Astrocyte (in vitro differentiated cells and primary cell): ENCODE results near the gene DLX3. TPM values are rescaled to one million over a fixed set of nuclear protein-coding genes. Genes with fewer than 3 reads are reported as not detected.

ENCODE experiments used
- DNase-seq: peaks from one replicate; pipeline ENCODE4 v3.0.0-alpha.2; 2010; ENCODE audit warnings: low read depth
- FAIRE-seq: peaks from 2 replicates; lab custom pipeline; 2011; peaks lifted over from hg19 to GRCh38; lab: Jason Lieb, UNC
- H2AFZ ChIP-seq: 2 replicates; pipeline ENCODE4 v1.6.0; 2012; ENCODE audit warnings: low read depth, low read length, inconsistent platforms
- H3K27ac ChIP-seq: 2 replicates; pipeline ENCODE4 v1.5.1; 2011; ENCODE audit warnings: low read depth, low read length, inconsistent platforms
- H3K27me3 ChIP-seq: 2 replicates; pipeline ENCODE4 v1.6.0; 2011; ENCODE audit warnings: low read length, inconsistent platforms; ENCODE audit not compliant: insufficient read depth
- H3K36me3 ChIP-seq: 2 replicates; pipeline ENCODE4 v1.5.1; 2011; ENCODE audit warnings: low read length, inconsistent platforms; ENCODE audit not compliant: insufficient read depth
- H3K4me1 ChIP-seq: 2 replicates; pipeline ENCODE4 v1.5.1; 2011; ENCODE audit warnings: low read length, inconsistent platforms; ENCODE audit not compliant: insufficient read depth
- H3K4me2 ChIP-seq: 2 replicates; pipeline ENCODE4 v1.6.0; 2012; ENCODE audit warnings: low read length, inconsistent platforms
- H3K4me3 ChIP-seq: 2 replicates; pipeline ENCODE4 v1.5.1; 2011; ENCODE audit warnings: low read depth, mild to moderate bottlenecking, low read length, inconsistent platforms; ENCODE audit not compliant: insufficient read depth
- H3K79me2 ChIP-seq: 2 replicates; pipeline ENCODE4 v1.6.0; 2012; ENCODE audit warnings: mild to moderate bottlenecking, low read length, inconsistent platforms; ENCODE audit not compliant: insufficient read depth
- H3K9ac ChIP-seq: 2 replicates; pipeline ENCODE4 v1.6.0; 2012; ENCODE audit warnings: mild to moderate bottlenecking, low read length, inconsistent platforms
- H3K9me3 ChIP-seq: 2 replicates; pipeline ENCODE4 v1.5.1; 2012; ENCODE audit warnings: low read depth, mild to moderate bottlenecking, low read length, inconsistent platforms; ENCODE audit not compliant: insufficient read depth
- H4K20me1 ChIP-seq: 2 replicates; pipeline ENCODE4 v1.6.0; 2012; ENCODE audit warnings: low read length, inconsistent platforms; ENCODE audit not compliant: insufficient read depth
- H3K27ac Mint-ChIP-seq: one replicate; pipeline ENCODE4 v1.8.0; 2021; ENCODE audit warnings: mild to moderate bottlenecking, mixed read lengths; ENCODE audit not compliant: unreplicated experiment
- H3K27me3 Mint-ChIP-seq: one replicate; pipeline ENCODE4 v1.8.0; 2021; ENCODE audit warnings: low read depth, mixed read lengths; ENCODE audit not compliant: unreplicated experiment
- H3K36me3 Mint-ChIP-seq: one replicate; pipeline ENCODE4 v1.8.0; 2021; ENCODE audit warnings: low read depth, mixed read lengths; ENCODE audit not compliant: unreplicated experiment
- H3K4me1 Mint-ChIP-seq: one replicate; pipeline ENCODE4 v1.8.0; 2021; ENCODE audit warnings: low read depth, mixed read lengths; ENCODE audit not compliant: unreplicated experiment
- H3K4me3 Mint-ChIP-seq: one replicate; pipeline ENCODE4 v1.8.0; 2021; ENCODE audit warnings: mild to moderate bottlenecking, moderate library complexity, mixed read lengths; ENCODE audit not compliant: unreplicated experiment
- H3K9me3 Mint-ChIP-seq: one replicate; pipeline ENCODE4 v1.8.0; 2021; ENCODE audit warnings: mild to moderate bottlenecking, mixed read lengths; ENCODE audit not compliant: unreplicated experiment
- EZH2 ChIP-seq: IDR thresholded peaks from 2 replicates; pipeline ENCODE4 v1.6.1; 2012; ENCODE audit warnings: mild to moderate bottlenecking, low read length, inconsistent platforms; ENCODE audit not compliant: insufficient read depth
- total RNA-seq: library from RNA; stranded (reverse); gene quantifications from 2 replicates; pipeline ENCODE4 v1.2.1, GENCODE V29; 2021
- TF ChIP-seq, protein P1 (sequence below): IDR thresholded peaks from 2 replicates; pipeline ENCODE4 v1.5.1; 2011; ENCODE audit warnings: low read depth, mild to moderate bottlenecking, inconsistent platforms, low read length, moderate library complexity; ENCODE audit not compliant: insufficient read depth

Gene DLX3
- total RNA-seq, 1 donor from 2014 or later: 1.00 TPM

GRCh38 chr17:50039058-50039457 lies 44.0 kb upstream of the DLX3 start:
- H3K9me3 Mint-ChIP-seq: no peaks in the 10 kb centered on the region
- peaks cover 30% of the 10 kb centered on the region for H3K4me1 Mint-ChIP-seq
- peaks cover 7% of the 10 kb centered on the region for H3K27me3 Mint-ChIP-seq
- H3K27ac Mint-ChIP-seq: no peak overlapping the region
- no peaks in the 10 kb centered on the region for H3K36me3 ChIP-seq
- TF ChIP-seq EZH2: no peak
- TF ChIP-seq, protein P1, sequence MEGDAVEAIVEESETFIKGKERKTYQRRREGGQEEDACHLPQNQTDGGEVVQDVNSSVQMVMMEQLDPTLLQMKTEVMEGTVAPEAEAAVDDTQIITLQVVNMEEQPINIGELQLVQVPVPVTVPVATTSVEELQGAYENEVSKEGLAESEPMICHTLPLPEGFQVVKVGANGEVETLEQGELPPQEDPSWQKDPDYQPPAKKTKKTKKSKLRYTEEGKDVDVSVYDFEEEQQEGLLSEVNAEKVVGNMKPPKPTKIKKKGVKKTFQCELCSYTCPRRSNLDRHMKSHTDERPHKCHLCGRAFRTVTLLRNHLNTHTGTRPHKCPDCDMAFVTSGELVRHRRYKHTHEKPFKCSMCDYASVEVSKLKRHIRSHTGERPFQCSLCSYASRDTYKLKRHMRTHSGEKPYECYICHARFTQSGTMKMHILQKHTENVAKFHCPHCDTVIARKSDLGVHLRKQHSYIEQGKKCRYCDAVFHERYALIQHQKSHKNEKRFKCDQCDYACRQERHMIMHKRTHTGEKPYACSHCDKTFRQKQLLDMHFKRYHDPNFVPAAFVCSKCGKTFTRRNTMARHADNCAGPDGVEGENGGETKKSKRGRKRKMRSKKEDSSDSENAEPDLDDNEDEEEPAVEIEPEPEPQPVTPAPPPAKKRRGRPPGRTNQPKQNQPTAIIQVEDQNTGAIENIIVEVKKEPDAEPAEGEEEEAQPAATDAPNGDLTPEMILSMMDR: no peak
- no peaks in the 10 kb centered on the region for H3K79me2 ChIP-seq
- no peaks in the 10 kb centered on the region for H3K36me3 Mint-ChIP-seq
- no peak for FAIRE-seq
- H3K27ac ChIP-seq: no peak overlapping the region
- no peaks in the 10 kb centered on the region for H3K27me3 ChIP-seq
- H3K4me3 Mint-ChIP-seq: no peak overlapping the region
- no peaks in the 10 kb centered on the region for H3K9me3 ChIP-seq
- H3K4me2 ChIP-seq: no peak overlapping the region
- peaks cover 32% of the 10 kb centered on the region for H3K4me1 ChIP-seq
- H4K20me1 ChIP-seq: no peaks in the 10 kb centered on the region
- H3K9ac ChIP-seq: no peak overlapping the region
- H2AFZ ChIP-seq: no peak overlapping the region
- no peak for DNase-seq
- no peak overlapping the region for H3K4me3 ChIP-seq

DNA sequence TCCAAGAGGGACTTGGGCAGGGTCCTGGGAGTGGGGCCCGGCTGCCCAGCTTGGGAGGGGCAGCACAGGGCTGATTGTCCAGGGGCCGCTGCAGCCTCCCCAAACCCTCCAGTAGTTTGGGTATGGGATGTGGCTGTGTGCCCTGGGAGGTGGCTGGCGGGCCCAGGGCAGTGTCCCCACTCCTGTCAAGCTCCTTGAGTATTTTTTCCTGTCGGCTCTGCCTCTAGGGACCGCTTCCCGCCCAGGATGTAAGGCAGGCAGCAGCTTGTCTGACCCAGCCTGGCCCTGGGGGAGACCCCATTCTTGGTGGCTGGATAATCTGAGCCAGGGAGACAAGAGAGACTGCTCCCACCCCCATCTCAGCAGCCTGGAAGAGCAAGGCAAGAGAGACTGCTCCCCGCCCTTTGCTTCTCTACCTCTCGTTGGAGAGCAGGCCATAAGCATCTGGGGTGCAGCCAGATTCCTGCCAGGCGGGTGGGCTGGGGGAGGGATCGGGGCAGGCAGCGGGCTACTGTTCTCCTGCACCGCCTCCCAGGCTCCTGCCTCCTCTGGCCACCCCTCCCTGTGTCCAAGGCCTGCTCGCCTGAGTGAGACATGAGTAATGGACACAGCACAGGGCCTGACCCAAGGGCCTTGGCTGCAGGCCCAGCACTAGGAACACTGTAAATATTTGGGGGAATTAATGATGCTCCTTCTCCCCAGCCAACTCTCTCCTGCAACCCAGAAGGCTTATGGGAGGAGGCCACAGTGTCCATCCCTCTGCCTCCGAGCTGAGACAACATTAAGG lies 42.5 kb upstream of the DLX3 start:
- no peak for TF ChIP-seq EZH2
- TF ChIP-seq, protein P1: no peak
- no peak overlapping the region for H3K4me3 Mint-ChIP-seq
- no peaks in the 10 kb centered on the region for H3K9me3 Mint-ChIP-seq
- H3K27ac Mint-ChIP-seq: no peak overlapping the region
- Histone ChIP-seq H2AFZ (peak overlapping the region; percentile 49), H3K4me2 (peak overlapping the region; percentile 53), H3K4me3 (no peak overlapping the region), H3K79me2 (no peaks in the 10 kb centered on the region), H3K36me3 (no peaks in the 10 kb centered on the region), H3K27ac (no peak overlapping the region), H3K9me3 (no peaks in the 10 kb centered on the region), H3K4me1 (peaks cover 22% of the 10 kb centered on the region), H4K20me1 (no peaks in the 10 kb centered on the region), H3K9ac (peak overlapping the region; percentile 32), H3K27me3 (no peaks in the 10 kb centered on the region)
- FAIRE-seq (no peak), DNase-seq (peak; percentile 64)
- peaks cover 17% of the 10 kb centered on the region for H3K4me1 Mint-ChIP-seq
- peaks cover 8% of the 10 kb centered on the region for H3K27me3 Mint-ChIP-seq
- H3K36me3 Mint-ChIP-seq: no peaks in the 10 kb centered on the region
